K562 (cell line): ENCODE data around the gene MAP3K4. TPM values are rescaled to one million over a fixed set of nuclear protein-coding genes. Genes with fewer than 3 reads are reported as not detected.

ENCODE experiments used
- ATAC-seq: fragments of 200-7000 bp; cut with Tn5 transposase; 3 replicates; pipeline ENCODE4 v1.9.1; 2020; ENCODE audit warnings: moderate library complexity
- BruUV-seq: library from RNA; stranded (reverse); fragments of 400-500 nt; replicated peaks from 2 replicates; lab custom pipeline; 2021; lab: Mats Ljungman, UMichigan
- CTCF ChIA-PET: fragments of 300-600 bp; formaldehyde crosslinking; extraction: SDS; loops from one replicate; lab custom pipeline; 2021; ENCODE audit warnings: low intra/inter-chr PET ratio; lab: Yijun Ruan, JAX
- POLR2A ChIA-PET: fragments of 300-600, 350-650 bp; sonication (Branson Sonifier 250); formaldehyde crosslinking; extraction: SDS; loops from one replicate; lab custom pipeline; 2021; ENCODE audit warnings: antibody characterized with exemption, inconsistent platforms; lab: Yijun Ruan, JAX
- DNase-seq, 4 experiments: peaks; one replicate each; pipeline versions ENCODE4 v3.0.0 to v3.0.0-alpha.2; 2011 to 2018; ENCODE audit warnings: low spot score in 3 of 4, mixed read lengths in 3 of 4; ENCODE audit errors: extremely low read depth in 1 of 4
- FAIRE-seq: peaks from 2 replicates; lab custom pipeline; 2011; peaks lifted over from hg19 to GRCh38; lab: Jason Lieb, UNC
- H2AFZ ChIP-seq: 2 replicates; pipeline ENCODE4 v1.6.0; 2011; ENCODE audit warnings: low read depth, low read length, control low read depth, inconsistent platforms
- H3K27ac ChIP-seq: fragments of 200-600 bp; 3 replicates; pipeline ENCODE4 v1.8.0; 2011; ENCODE audit warnings: low read depth, mild to moderate bottlenecking, control low read depth, inconsistent platforms, low read length, moderate library complexity, mixed read lengths; ENCODE audit errors: extremely low read depth
- H3K27me3 ChIP-seq, 2 experiments: fragments of 300-600 bp in 1 of 2; 2 replicates in 1 of 2; 3 replicates in 1 of 2; pipeline versions ENCODE4 v1.6.0 to v1.8.0; 2011; ENCODE audit warnings: inconsistent platforms in 2 of 2, low read length in 2 of 2, mild to moderate bottlenecking in 1 of 2, mixed read lengths in 1 of 2, moderate library complexity in 1 of 2; ENCODE audit not compliant: control insufficient read depth in 2 of 2, insufficient read depth in 2 of 2
- H3K36me3 ChIP-seq: fragments of 300-600 bp; 3 replicates; pipeline ENCODE4 v1.8.0; 2011; ENCODE audit warnings: mild to moderate bottlenecking, low read length, inconsistent platforms; ENCODE audit not compliant: control insufficient read depth, insufficient read depth
- H3K4me1 ChIP-seq, 2 experiments: fragments of 200-600 bp in 1 of 2; replicated peaks in 1 of 2; 2 replicates in 1 of 2; 3 replicates in 1 of 2; pipeline versions ENCODE4 v1.5.1 to v1.8.0; 2011; ENCODE audit warnings: inconsistent platforms in 2 of 2, low read length in 2 of 2, mild to moderate bottlenecking in 1 of 2, mixed read lengths in 1 of 2, moderate library complexity in 1 of 2; ENCODE audit not compliant: control insufficient read depth in 2 of 2, insufficient read depth in 2 of 2
- H3K4me2 ChIP-seq: 2 replicates; pipeline ENCODE4 v1.6.1; 2011; ENCODE audit warnings: low read length, control low read depth, inconsistent platforms, mixed read lengths; ENCODE audit not compliant: insufficient read depth
- H3K4me3 ChIP-seq: fragments of 200-600 bp; sonication (generic), shearing (Covaris generic); 2 replicates; pipeline ENCODE4 v1.5.1; 2016; ENCODE audit warnings: control low read depth, inconsistent platforms
- H3K79me2 ChIP-seq: fragments of 200-600 bp; 3 replicates; pipeline ENCODE4 v1.8.0; 2011; ENCODE audit warnings: low read length, inconsistent platforms; ENCODE audit not compliant: control insufficient read depth, insufficient read depth
- H3K9ac ChIP-seq, 2 experiments: 2 replicates each; pipeline versions ENCODE4 v1.6.0 to v1.6.1; 2011; ENCODE audit warnings: low read depth in 2 of 2, low read length in 2 of 2, control low read depth in 1 of 2, inconsistent platforms in 1 of 2, mild to moderate bottlenecking in 1 of 2, mixed read lengths in 1 of 2; ENCODE audit not compliant: insufficient read depth in 1 of 2
- H3K9me1 ChIP-seq: one replicate; pipeline ENCODE4 v1.6.0; 2011; ENCODE audit warnings: inconsistent platforms, mild to moderate bottlenecking, low read length, moderate library complexity; ENCODE audit not compliant: control insufficient read depth, insufficient read depth
- H3K9me3 ChIP-seq: replicated peaks from 2 replicates; pipeline ENCODE4 v1.5.1; 2011; ENCODE audit warnings: low read depth, low read length, inconsistent platforms; ENCODE audit not compliant: control insufficient read depth, insufficient read depth
- H4K20me1 ChIP-seq: replicated peaks from 2 replicates; pipeline ENCODE4 v1.6.1; 2011; ENCODE audit warnings: low read length, inconsistent platforms, mixed read lengths; ENCODE audit not compliant: control insufficient read depth, insufficient read depth
- ADNP ChIP-seq: fragments of 200-800 bp; sonication (Bioruptor generic); IDR thresholded peaks from 2 replicates; pipeline ENCODE4 v1.6.1; 2016; ENCODE audit warnings: missing genetic modification characterization, missing compliant biosample characterization
- ATF7 ChIP-seq: fragments of 450-650 bp; IDR thresholded peaks from 2 replicates; pipeline ENCODE4 v1.7.1; 2014; ENCODE audit warnings: mild to moderate bottlenecking, moderate library complexity
- BRD4 ChIP-seq: fragments of 200-600 bp; sonication (generic); IDR thresholded peaks from 2 replicates; pipeline ENCODE4 v1.6.1; 2017; ENCODE audit warnings: inconsistent platforms
- HDAC3 ChIP-seq: fragments of 450-650 bp; IDR thresholded peaks from 2 replicates; pipeline ENCODE4 v1.6.1; 2018; ENCODE audit warnings: borderline replicate concordance, mild to moderate bottlenecking, moderate library complexity; ENCODE audit not compliant: partially characterized antibody
- IRF2 ChIP-seq: sonication (generic); formaldehyde crosslinking; IDR thresholded peaks from 2 replicates; pipeline ENCODE4 v1.8.1; 2022; ENCODE audit warnings: mild to moderate bottlenecking, missing genetic modification reagents
- SAP30 ChIP-seq: fragments of 200-600 bp; sonication (generic); IDR thresholded peaks from 2 replicates; pipeline ENCODE4 v1.6.1; 2012; ENCODE audit warnings: borderline replicate concordance, low read depth, mild to moderate bottlenecking, moderate library complexity, low read length, control low read depth, inconsistent platforms; ENCODE audit not compliant: insufficient read depth, poor library complexity, severe bottlenecking
- SMAD3 ChIP-seq: fragments of 450-650 bp; formaldehyde crosslinking; conservative IDR thresholded peaks from 2 replicates; pipeline ENCODE4 v1.4.0; 2020; ENCODE audit warnings: mild to moderate bottlenecking
- SMAD4 ChIP-seq: fragments of 250-450 bp; sonication (Bioruptor Pico); conservative IDR thresholded peaks from 2 replicates; pipeline ENCODE4 v1.8.0; 2021; ENCODE audit warnings: inconsistent platforms, mild to moderate bottlenecking, moderate library complexity
- SRSF7 ChIP-seq: fragments of 200-400 bp; formaldehyde crosslinking; optimal IDR thresholded peaks from 2 replicates; pipeline ENCODE3; 2017; ENCODE audit warnings: mild to moderate bottlenecking, low read depth, low read length
- ZBTB1 ChIP-seq: sonication (generic); formaldehyde crosslinking; IDR thresholded peaks from 2 replicates; pipeline ENCODE4 v1.8.1; 2023; ENCODE audit warnings: missing genetic modification reagents, low read depth, mild to moderate bottlenecking, borderline replicate concordance
- ZNF449 ChIP-seq: fragments of 250-450 bp; sonication (Bioruptor Pico); IDR thresholded peaks from 2 replicates; pipeline ENCODE4 v1.8.0; 2022; ENCODE audit warnings: moderate library complexity, mild to moderate bottlenecking, inconsistent platforms
- ZNF695 ChIP-seq: fragments of 450-650 bp; formaldehyde crosslinking; IDR thresholded peaks from 2 replicates; pipeline ENCODE4 v1.4.0; 2020; ENCODE audit warnings: mild to moderate bottlenecking, moderate library complexity
- ZNF780A ChIP-seq: fragments of 250-450 bp; sonication (Bioruptor Pico); IDR thresholded peaks from 2 replicates; pipeline ENCODE4 v1.5.0; 2021; ENCODE audit warnings: mild to moderate bottlenecking
- ZNF830 ChIP-seq: fragments of 250-450 bp; sonication (Bioruptor Pico); IDR thresholded peaks from 2 replicates; pipeline ENCODE4 v1.5.0; 2021; ENCODE audit warnings: mild to moderate bottlenecking
- WGBS: fragments of 100-300 bp; shearing (Covaris generic); methylation state at CpG from one replicate; pipeline ENCODE4 v1.1.6; 2016; ENCODE audit warnings: low coverage, mixed read lengths; ENCODE audit not compliant: insufficient coverage; ENCODE audit errors: missing lambda C conversion rate; 5-methylcytosine and 5-hydroxymethylcytosine counted together
- in situ Hi-C: fragments of 300-500 bp; cut with MboI; formaldehyde crosslinking; loops from 4 replicates; pipeline ENCODE4 v1.15.0; 2018; ENCODE audit warnings: inconsistent platforms, mixed read lengths
- intact Hi-C: fragments of 100-400 bp; cut with micrococcal nuclease; formaldehyde crosslinking; loops from 2 replicates; pipeline ENCODE4 v1.14.2; 2022
- polyA plus RNA-seq, 8 experiments: library from polyadenylated mRNA; depleted of rRNA in 4 of 8; stranded (reverse) in 5 of 8; unstranded in 3 of 8; fragments of >200 nt; fragmentation: Nextera tagmentation in 2 of 8; fragmentation: Illumina TruSeq in 1 of 8; extraction: Ambion mirVana in 2 of 8; extraction: Trizol in 1 of 8; gene quantifications; 2 replicates each; pipeline versions ENCODE4 v1.2.1 to v1.2.3, GENCODE V29; 2011 to 2014; ENCODE audit warnings: inconsistent platforms in 1 of 8, missing spikeins in 1 of 8
- total RNA-seq, 7 experiments: library from RNA; depleted of rRNA in 6 of 7; stranded (reverse); fragments of >200 nt in 6 of 7; fragmentation: Illumina TruSeq in 2 of 7; extraction: Trizol in 2 of 7; gene quantifications; 2 replicates each; pipeline versions ENCODE4 v1.2.1 to v1.2.3, GENCODE V29; 2011 to 2021; ENCODE audit warnings: low replicate concordance in 1 of 7
- TF ChIP-seq, protein P1 (sequence below): fragments of 250-450 bp; sonication (Bioruptor Pico); IDR thresholded peaks from 2 replicates; pipeline ENCODE4 v1.8.0; 2022; ENCODE audit warnings: inconsistent platforms
- TF ChIP-seq, protein P2 (sequence below): IDR thresholded peaks from 2 replicates; pipeline ENCODE4 v1.6.1; 2014; ENCODE audit warnings: antibody characterized with exemption
- TF ChIP-seq, protein P3 (sequence below): sonication (generic); formaldehyde crosslinking; IDR thresholded peaks from 2 replicates; pipeline ENCODE4 v1.8.0; 2022; ENCODE audit warnings: mild to moderate bottlenecking, low read depth, missing genetic modification reagents

MAP3K4 gene
- total and polyA plus RNA-seq, 9 of the 15 experiments (the other 6 are each of a cell fraction or from before 2014, with no cell fraction given): 21.0 to 77.2 (median 48.9) TPM

GRCh38 chr6:160974304-160974771 lies 17.2 kb upstream of the MAP3K4 start (continued):
- TF ChIP-seq SAP30 (no peak), ADNP (tag) (no peak)

DNA sequence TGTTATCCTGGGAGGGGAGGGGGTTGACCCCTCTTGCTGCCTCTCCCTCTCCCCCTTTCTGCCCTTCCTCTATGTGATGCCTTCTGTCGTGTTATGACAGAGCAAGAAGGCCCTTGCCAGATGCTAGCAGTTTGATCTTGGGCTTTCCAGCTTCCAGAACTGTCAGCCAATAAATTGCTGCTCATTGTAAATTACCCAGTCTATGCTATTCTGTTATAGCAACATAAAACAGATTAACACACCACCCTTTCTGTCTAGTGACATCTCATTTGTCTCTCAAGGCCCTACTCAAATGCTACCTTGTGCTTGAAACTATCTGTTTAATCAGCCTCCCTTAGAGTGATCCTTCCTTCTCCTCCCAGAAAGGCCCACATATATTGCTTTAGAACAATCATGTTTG lies 16.4 kb upstream of the MAP3K4 start:
- 31% methylated on average over 1 of the region's 1 CpG for WGBS
- H3K9ac ChIP-seq: no peak overlapping the region
- no peaks in the 10 kb centered on the region for H3K36me3 ChIP-seq
- no peaks in the 10 kb centered on the region for H3K9me1 ChIP-seq
- intact Hi-C loops: no loop called here
- CTCF ChIA-PET: no interaction called here
- POLR2A ChIA-PET: no interaction called here
- H3K27ac ChIP-seq: no peak overlapping the region
- ATAC-seq (no peak), FAIRE-seq (no peak), DNase-seq (no peak)
- no peak overlapping the region for H3K4me2 ChIP-seq
- H3K4me3 ChIP-seq: no peak overlapping the region
- no peaks in the 10 kb centered on the region for H4K20me1 ChIP-seq
- no peak overlapping the region for H2AFZ ChIP-seq
- in situ Hi-C loops: no loop called here
- no peaks in the 10 kb centered on the region for H3K9me3 ChIP-seq
- no TSS peak for BruUV-seq
- H3K4me1 ChIP-seq: peaks cover 9 to 21% of the 10 kb centered on the region in 2 experiments
- H3K27me3 ChIP-seq: peaks cover 0 to 3% of the 10 kb centered on the region in 2 experiments; a peak in 1 of 5 replicates
- no peaks in the 10 kb centered on the region for H3K79me2 ChIP-seq
- TF ChIP-seq ATF7 (no peak), SMAD4 (no peak), ZNF695 (no peak), ZNF449 (CRISPR knock-in tag) (no peak), SMAD3 (CRISPR knock-in tag) (no peak), ZNF830 (CRISPR knock-in tag) (no peak), HDAC3 (no peak), SRSF7 (no peak), IRF2 (CRISPR knock-in tag) (no peak), BRD4 (no peak), ZBTB1 (CRISPR knock-in tag) (no peak), ZNF780A (CRISPR knock-in tag) (no peak)
- TF ChIP-seq, protein P1, sequence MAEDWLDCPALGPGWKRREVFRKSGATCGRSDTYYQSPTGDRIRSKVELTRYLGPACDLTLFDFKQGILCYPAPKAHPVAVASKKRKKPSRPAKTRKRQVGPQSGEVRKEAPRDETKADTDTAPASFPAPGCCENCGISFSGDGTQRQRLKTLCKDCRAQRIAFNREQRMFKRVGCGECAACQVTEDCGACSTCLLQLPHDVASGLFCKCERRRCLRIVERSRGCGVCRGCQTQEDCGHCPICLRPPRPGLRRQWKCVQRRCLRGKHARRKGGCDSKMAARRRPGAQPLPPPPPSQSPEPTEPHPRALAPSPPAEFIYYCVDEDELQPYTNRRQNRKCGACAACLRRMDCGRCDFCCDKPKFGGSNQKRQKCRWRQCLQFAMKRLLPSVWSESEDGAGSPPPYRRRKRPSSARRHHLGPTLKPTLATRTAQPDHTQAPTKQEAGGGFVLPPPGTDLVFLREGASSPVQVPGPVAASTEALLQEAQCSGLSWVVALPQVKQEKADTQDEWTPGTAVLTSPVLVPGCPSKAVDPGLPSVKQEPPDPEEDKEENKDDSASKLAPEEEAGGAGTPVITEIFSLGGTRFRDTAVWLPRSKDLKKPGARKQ (CRISPR knock-in tag): no peak
- TF ChIP-seq, protein P2, sequence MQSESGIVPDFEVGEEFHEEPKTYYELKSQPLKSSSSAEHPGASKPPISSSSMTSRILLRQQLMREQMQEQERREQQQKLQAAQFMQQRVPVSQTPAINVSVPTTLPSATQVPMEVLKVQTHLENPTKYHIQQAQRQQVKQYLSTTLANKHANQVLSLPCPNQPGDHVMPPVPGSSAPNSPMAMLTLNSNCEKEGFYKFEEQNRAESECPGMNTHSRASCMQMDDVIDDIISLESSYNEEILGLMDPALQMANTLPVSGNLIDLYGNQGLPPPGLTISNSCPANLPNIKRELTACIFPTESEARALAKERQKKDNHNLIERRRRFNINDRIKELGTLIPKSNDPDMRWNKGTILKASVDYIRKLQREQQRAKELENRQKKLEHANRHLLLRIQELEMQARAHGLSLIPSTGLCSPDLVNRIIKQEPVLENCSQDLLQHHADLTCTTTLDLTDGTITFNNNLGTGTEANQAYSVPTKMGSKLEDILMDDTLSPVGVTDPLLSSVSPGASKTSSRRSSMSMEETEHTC: no peak
- TF ChIP-seq, protein P3, sequence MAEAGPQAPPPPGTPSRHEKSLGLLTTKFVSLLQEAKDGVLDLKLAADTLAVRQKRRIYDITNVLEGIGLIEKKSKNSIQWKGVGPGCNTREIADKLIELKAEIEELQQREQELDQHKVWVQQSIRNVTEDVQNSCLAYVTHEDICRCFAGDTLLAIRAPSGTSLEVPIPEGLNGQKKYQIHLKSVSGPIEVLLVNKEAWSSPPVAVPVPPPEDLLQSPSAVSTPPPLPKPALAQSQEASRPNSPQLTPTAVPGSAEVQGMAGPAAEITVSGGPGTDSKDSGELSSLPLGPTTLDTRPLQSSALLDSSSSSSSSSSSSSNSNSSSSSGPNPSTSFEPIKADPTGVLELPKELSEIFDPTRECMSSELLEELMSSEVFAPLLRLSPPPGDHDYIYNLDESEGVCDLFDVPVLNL (CRISPR knock-in tag): no peak
